BLaER1 (cell line): ENCODE measurements around the gene PLEKHG2.

Experiments used
- H3K27ac ChIP-seq: shearing (Covaris generic); formaldehyde crosslinking; 2 replicates; pipeline ENCODE4 v1.8.1; 2022
- H3K27me3 ChIP-seq: shearing (Covaris generic); formaldehyde crosslinking; 2 replicates; pipeline ENCODE4 v1.8.1; 2022
- H3K36me3 ChIP-seq: shearing (Covaris generic); formaldehyde crosslinking; 2 replicates; pipeline ENCODE4 v1.8.1; 2022
- H3K4me1 ChIP-seq: shearing (Covaris generic); formaldehyde crosslinking; 2 replicates; pipeline ENCODE4 v1.8.1; 2022
- H3K4me2 ChIP-seq: shearing (Covaris generic); formaldehyde crosslinking; 2 replicates; pipeline ENCODE4 v1.8.1; 2022
- H3K4me3 ChIP-seq: shearing (Covaris generic); formaldehyde crosslinking; 2 replicates; pipeline ENCODE4 v1.8.1; 2022
- H3K9ac ChIP-seq: shearing (Covaris generic); formaldehyde crosslinking; 2 replicates; pipeline ENCODE4 v1.8.1; 2022
- H3K9me3 ChIP-seq: shearing (Covaris generic); formaldehyde crosslinking; 2 replicates; pipeline ENCODE4 v1.8.1; 2022
- H4K20me1 ChIP-seq: shearing (Covaris generic); formaldehyde crosslinking; 2 replicates; pipeline ENCODE4 v1.8.1; 2022
- Cebpa-rat ChIP-seq: shearing (Covaris generic); IDR thresholded peaks from 2 replicates; pipeline ENCODE4 v1.8.1; 2022

PLEKHG2 gene, protein sequence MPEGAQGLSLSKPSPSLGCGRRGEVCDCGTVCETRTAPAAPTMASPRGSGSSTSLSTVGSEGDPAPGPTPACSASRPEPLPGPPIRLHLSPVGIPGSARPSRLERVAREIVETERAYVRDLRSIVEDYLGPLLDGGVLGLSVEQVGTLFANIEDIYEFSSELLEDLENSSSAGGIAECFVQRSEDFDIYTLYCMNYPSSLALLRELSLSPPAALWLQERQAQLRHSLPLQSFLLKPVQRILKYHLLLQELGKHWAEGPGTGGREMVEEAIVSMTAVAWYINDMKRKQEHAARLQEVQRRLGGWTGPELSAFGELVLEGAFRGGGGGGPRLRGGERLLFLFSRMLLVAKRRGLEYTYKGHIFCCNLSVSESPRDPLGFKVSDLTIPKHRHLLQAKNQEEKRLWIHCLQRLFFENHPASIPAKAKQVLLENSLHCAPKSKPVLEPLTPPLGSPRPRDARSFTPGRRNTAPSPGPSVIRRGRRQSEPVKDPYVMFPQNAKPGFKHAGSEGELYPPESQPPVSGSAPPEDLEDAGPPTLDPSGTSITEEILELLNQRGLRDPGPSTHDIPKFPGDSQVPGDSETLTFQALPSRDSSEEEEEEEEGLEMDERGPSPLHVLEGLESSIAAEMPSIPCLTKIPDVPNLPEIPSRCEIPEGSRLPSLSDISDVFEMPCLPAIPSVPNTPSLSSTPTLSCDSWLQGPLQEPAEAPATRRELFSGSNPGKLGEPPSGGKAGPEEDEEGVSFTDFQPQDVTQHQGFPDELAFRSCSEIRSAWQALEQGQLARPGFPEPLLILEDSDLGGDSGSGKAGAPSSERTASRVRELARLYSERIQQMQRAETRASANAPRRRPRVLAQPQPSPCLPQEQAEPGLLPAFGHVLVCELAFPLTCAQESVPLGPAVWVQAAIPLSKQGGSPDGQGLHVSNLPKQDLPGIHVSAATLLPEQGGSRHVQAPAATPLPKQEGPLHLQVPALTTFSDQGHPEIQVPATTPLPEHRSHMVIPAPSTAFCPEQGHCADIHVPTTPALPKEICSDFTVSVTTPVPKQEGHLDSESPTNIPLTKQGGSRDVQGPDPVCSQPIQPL (N-terminal part only)

DNA sequence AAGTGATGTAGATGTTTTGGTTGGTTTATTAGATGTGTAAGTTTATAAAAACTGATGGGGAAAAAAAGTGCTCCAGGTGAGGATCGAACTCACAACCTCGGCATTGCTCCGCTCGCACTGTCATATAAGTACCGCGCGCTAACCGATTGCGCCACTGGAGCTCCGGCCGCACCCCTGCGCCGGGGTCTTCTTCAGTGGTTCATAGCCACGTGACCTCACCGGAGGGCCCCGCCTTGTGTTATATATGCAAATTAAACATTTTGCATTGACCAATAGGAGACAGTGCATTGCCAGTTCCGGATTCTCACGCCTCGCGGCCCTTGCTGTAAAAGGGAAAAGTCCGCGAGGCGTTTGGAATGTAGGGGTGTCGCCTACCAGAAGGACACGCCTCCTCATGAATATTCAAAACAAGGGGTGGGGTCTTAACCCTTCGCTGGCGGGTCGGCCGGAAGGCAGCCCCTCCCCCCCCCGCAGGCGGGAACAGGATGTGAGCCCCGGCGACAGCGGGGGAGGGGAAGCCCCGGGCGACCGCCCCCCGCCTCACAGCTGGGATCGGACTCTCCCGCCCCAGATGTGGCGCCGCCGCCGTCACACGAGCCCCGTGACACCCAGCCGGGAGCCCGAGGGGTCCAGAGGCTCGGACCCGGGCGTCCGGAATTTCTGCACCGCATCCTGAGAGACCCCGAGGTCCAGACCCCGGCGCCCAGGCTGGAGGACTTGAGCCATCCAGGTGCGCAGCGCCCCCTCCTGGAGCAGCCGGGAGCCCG, at the start of gene PLEKHG2:
PLEKHG2 (plus strand) TSS at position 570 of the 767 bp plus-strand sequence. CDS start 1,418 bp downstream, outside the sequence.
- H3K27me3 ChIP-seq, result no peaks in the 10 kb centered on the region

DNA sequence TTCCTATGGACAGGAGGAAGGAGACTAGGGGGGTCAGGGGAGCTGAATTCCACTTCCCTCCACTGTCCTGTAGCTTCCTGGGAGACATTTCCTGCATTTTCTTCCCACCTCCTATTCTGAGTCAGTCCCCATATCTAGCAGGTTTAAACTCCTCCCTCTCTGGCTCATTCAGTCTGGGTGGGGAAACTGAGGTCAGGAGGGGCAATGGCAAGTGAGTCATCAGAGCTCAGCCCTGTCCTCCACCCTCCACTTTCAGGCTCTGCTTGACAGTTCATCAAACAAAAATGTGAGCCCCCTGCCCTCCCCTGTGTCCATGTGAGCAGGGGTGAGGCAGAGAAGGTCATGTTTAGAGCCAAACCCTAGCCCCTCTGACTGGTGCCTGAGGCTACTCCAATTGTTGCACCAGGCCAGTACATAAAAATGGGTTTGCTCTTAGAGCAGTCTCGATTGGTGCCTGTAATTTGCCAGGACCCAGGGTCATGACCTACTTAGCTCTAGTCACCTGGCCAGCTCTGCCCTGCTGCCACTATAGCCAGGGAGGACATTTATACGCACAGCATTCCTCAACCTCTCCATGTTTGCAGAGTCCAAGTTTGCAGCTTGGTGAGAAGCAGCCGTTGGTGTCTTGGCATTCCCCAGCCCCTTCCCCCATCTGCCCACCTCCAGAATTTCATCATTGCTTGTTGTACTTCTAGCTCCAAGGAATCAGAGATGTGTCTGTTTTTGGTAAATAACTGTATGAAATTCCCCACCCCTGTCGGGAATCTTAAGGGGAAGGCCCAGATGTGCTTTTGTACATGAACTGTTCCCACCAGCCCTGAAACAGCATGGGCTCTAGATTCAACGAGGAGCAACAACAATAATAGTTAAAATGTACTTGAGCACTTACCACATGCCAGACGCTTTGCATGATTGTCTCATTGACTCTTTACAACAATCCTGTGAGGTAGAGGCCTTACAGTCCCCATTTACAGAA, 49.5 kb upstream of the PLEKHG2 start:
- Histone ChIP-seq H3K9me3 (no peaks in the 10 kb centered on the region), H3K27me3 (no peaks in the 10 kb centered on the region), H3K4me3 (no peak overlapping the region), H3K4me2 (peak overlapping the region; percentile 74), H3K27ac (peak overlapping the region; percentile 58; the same call in 1 of the 2 replicates), H3K9ac (peak overlapping the region; percentile 65; the same call in 1 of the 2 replicates), H3K36me3 (peaks cover 89% of the 10 kb centered on the region), H4K20me1 (peaks cover 39% of the 10 kb centered on the region), H3K4me1 (peaks cover 50% of the 10 kb centered on the region)
- no peak for TF ChIP-seq Cebpa-rat

More for the DNA sequence above, at the start of gene PLEKHG2:
- Histone ChIP-seq H3K27ac (peak within 1 kb of the TSS; percentile 99), H4K20me1 (peaks cover 54% of the 10 kb centered on the region), H3K9ac (peak within 1 kb of the TSS; percentile 98), H3K4me1 (peaks cover 60% of the 10 kb centered on the region), H3K4me3 (peak within 1 kb of the TSS; percentile 96), H3K4me2 (peak within 1 kb of the TSS; percentile 100), H3K9me3 (no peaks in the 10 kb centered on the region), H3K36me3 (peaks cover 40% of the 10 kb centered on the region)
- TF ChIP-seq Cebpa-rat, result peak; percentile 94

DNA sequence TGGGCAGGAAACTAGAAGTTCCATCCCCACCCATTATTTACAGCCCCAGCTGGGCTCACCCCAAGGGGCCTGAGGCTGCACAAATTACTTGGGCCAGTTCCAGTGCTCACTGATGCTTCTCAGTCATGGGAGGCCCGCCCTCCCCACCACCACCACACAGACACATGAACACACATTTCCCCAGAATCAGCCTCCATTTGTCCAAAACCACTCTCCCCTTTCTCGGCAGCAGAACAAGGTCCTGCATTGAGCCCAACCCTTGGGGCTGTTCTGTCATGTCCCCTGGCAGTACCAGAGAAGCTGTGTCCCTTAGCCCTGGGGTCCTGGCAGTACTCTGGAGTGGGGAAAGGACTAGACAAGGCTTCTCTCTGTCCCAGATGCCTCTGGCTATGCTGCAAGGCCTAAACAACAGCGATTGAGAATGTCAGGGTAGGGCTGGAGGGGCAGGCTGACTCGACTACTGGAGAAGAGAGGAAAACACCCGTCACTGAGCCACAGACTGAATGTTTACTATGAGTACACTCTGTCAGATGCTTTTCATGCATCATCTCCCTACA, 48.5 kb upstream of the PLEKHG2 start:
- Histone ChIP-seq H3K27ac (peak overlapping the region; percentile 58), H3K4me2 (peak overlapping the region; percentile 74), H4K20me1 (peaks cover 38% of the 10 kb centered on the region)

DNA sequence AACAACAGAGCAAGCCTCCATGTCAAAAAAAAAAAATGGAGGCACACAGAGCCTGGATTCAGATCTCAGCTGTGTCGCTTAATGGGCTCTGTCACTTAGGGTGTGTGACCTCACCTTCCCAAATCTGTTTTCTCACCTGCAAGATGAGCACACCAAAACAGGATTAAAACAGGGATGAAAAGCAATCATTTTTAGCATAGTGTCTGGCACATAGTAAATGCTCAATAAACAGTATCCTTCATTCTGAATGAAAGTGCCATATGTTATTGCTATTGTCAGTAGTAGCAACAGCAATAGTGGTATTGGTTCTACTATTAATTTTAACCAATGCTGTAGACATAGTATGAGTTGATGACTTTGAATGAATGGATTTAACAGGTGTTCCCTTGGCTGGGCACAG, 46.9 kb upstream of the PLEKHG2 start:
- Histone ChIP-seq H3K36me3 (peaks cover 89% of the 10 kb centered on the region), H3K4me3 (no peak overlapping the region), H3K9ac (no peak overlapping the region), H3K4me1 (peaks cover 50% of the 10 kb centered on the region), H3K9me3 (no peaks in the 10 kb centered on the region), H3K27me3 (no peaks in the 10 kb centered on the region), H4K20me1 (peaks cover 40% of the 10 kb centered on the region), H3K27ac (no peak overlapping the region), H3K4me2 (no peak overlapping the region)
- TF ChIP-seq Cebpa-rat, result no peak

More for the DNA sequence above, 48.5 kb upstream of the PLEKHG2 start:
- no peaks in the 10 kb centered on the region for H3K27me3 ChIP-seq
- no peak overlapping the region for H3K4me3 ChIP-seq
- H3K9me3 ChIP-seq, result no peaks in the 10 kb centered on the region
- peaks cover 89% of the 10 kb centered on the region for H3K36me3 ChIP-seq
- TF ChIP-seq Cebpa-rat, result no peak
- peaks cover 50% of the 10 kb centered on the region for H3K4me1 ChIP-seq
- peak overlapping the region; percentile 65 for H3K9ac ChIP-seq

DNA sequence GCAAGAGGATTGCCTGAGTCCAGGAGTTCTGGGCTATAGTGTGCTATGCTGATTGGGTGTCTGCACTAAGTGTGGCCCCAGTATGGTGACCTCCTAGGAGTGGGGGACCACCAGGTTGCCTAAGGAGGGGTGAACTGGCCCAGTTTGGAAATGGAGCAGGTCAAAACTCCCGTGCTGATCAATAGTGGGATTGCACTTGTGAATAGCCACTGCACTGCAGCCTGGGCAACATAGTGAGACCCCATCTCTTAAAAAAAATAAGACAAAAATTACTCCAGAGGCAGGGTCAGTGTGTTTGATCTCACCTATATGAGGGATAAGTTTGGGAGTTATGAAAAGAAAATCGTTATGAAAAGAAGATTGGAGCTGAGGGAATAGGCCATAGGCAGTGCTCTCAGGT, 43.3 kb upstream of the PLEKHG2 start:
- Histone ChIP-seq H3K4me3 (no peak overlapping the region), H3K9me3 (no peaks in the 10 kb centered on the region), H3K27me3 (no peaks in the 10 kb centered on the region), H4K20me1 (peaks cover 31% of the 10 kb centered on the region), H3K27ac (no peak overlapping the region), H3K36me3 (peaks cover 99% of the 10 kb centered on the region), H3K9ac (no peak overlapping the region), H3K4me2 (no peak overlapping the region), H3K4me1 (peaks cover 23% of the 10 kb centered on the region)
- no peak for TF ChIP-seq Cebpa-rat

DNA sequence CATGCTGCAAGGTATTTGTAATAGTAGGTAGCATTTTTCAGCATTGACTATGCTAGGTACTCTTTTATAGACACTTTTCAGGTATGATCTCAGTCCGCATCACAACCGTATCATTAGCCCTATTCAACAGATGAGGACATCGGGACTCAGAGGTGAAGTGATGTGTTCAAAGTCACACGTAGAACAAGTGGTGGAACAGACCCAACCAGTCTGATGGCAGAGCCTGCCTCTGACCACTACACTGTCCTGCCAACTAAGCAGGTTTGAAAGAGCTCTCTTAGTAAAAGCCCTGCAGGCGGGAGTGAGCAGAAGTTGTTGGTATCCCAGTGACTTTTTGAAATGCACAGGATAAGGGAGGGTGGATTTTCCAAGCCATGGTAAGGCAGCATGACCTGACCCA, 41.7 kb upstream of the PLEKHG2 start:
- H4K20me1 ChIP-seq, result peaks cover 37% of the 10 kb centered on the region
- H3K27ac ChIP-seq, result no peak overlapping the region
- no peak overlapping the region for H3K9ac ChIP-seq

DNA sequence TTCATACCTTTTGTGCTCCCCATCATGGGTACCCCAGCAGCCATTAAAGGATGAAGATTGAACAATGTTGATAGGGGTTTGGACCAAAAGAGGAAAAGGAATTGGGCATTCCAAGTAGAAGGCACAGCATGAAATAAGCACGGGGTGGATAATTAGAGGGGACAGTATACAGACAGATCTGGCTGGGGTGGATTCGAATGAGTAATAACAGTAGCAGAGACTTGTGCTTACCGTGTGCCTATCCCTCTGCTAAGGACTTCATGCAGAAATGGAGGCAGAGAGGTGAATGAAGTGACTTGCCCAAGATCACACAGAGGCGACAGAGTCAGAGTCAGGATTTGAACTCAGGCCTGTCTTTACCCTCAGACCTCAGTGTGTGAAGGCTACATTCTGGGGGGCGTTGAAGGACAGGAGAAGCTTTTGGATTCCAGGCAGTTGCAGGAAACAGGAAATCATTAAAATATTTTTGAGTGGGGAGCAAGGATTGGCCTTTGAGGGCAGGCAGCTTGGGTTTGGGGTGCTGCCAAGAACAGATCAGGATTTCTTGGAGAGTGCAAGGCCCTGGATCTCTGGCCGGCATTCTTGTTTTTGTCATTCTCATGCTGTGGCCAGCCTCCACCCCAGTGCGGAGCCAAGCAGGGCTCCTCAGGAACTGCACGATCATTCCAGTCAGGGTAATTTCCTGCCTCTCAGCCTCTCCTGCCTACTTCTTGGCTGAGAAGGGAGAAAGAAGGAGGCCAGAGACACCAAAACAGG, 40.2 kb upstream of the PLEKHG2 start:
- Histone ChIP-seq H3K27ac (peak overlapping the region; percentile 13; the same call in 1 of the 2 replicates), H3K4me2 (no peak overlapping the region), H4K20me1 (peaks cover 45% of the 10 kb centered on the region)

More for the DNA sequence above, 41.7 kb upstream of the PLEKHG2 start:
- H3K4me2 ChIP-seq, result no peak overlapping the region
- peaks cover 99% of the 10 kb centered on the region for H3K36me3 ChIP-seq
- no peak for TF ChIP-seq Cebpa-rat
- peaks cover 13% of the 10 kb centered on the region; the same call in 1 of the 2 replicates for H3K4me1 ChIP-seq
- H3K27me3 ChIP-seq, result no peaks in the 10 kb centered on the region
- H3K4me3 ChIP-seq, result no peak overlapping the region
- no peaks in the 10 kb centered on the region for H3K9me3 ChIP-seq

More for the DNA sequence above, 40.2 kb upstream of the PLEKHG2 start:
- Histone ChIP-seq H3K4me3 (no peak overlapping the region), H3K27me3 (no peaks in the 10 kb centered on the region), H3K9me3 (no peaks in the 10 kb centered on the region), H3K4me1 (peaks cover 5% of the 10 kb centered on the region; the same call in 1 of the 2 replicates), H3K36me3 (peaks cover 99% of the 10 kb centered on the region), H3K9ac (no peak overlapping the region)
- no peak for TF ChIP-seq Cebpa-rat
